Superior temporal gyrus (tissue), 1 donor: ENCODE results near the gene COA4.
"Not testable (repeated sequence)": the region's sequence is repeated elsewhere in the genome, so short reads cannot be mapped to it uniquely, and the experiment has no call there.

Experiments used
- DNase-seq: peaks from one replicate; pipeline ENCODE4 v3.0.0-alpha.2; 2016; ENCODE audit errors: extremely low spot score

COA4 gene

DNA sequence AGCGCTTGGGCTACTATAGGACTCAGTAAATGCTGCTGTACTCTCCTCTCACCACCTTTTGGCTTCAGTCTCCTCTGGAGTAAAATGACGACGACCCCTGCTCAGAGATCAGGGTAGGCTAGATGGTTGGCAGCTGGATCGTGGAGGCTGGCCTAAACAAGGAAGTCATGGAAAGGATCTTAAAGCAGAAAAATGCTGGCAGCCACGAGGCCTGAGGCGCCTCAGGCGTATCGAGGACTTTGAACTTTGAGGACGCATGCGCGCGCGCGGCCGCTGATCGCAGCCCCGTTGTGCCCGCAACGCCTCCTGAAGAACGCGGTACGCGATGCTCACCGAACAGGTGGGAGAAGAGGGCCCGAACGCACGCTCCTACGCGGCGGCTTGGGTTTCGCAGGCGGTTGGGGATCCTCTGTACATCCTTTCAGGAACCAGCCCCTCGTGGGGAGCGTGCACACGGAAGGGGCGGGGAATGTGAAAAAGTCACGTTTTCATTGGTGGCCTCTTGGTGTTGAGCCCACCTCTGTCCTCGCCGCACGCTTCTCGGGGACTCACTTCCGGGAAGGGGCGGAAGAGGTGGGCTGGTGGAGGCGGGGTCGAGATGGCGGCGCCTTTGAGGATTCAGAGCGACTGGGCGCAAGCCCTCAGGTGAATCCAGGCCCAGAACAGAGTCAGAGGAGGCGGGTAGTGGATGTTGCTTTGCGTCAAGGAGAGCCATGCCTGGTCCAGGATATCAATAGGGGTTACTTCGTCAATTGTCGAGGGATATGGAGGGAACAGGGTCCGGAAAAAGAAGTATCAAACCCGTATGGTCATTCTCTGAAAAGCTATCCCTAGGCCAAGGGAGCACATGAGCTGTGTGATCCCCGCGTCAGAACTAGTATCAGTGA, at the start of gene COA4, which contains the start of gene PAAF1:
Gene COA4, minus strand, starts transcription at position 423 of the 887 bp plus-strand sequence. CDS start 3,468 bp downstream, outside the sequence.
Gene PAAF1, plus strand, starts transcription at position 576 of the 887 bp plus-strand sequence. Its CDS starts 23 bp downstream, at position 599.
- DNase-seq = peak; percentile 99

GRCh38 chr11:73921180-73921579, 44.5 kb upstream of the COA4 start:
- no peak for DNase-seq

- DNase-seq = peak; percentile 27
These were observed 39.8 kb upstream of the COA4 start for GRCh38 chr11:73916435-73916834.

- no peak for DNase-seq
These were observed 37.6 kb upstream of the COA4 start for GRCh38 chr11:73914284-73914683.

DNA sequence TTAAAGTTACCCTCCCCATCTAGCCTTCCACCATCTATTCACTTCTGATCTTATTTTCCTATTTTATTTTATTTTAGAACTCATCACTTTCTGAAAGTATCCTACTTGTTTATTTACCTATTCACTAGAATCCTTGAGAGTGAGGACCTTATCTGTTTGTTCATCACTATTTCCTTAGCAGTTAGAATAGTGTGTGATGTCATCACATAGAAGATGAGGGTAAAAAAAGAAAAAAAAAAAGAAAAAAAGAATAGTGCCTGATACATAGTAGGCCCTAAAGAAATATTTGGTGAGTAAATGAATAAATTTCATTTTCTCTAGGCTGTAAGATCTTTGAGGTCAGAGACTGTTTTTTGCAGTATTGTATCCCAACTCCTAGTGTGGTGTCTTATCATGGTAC, 36.8 kb upstream of the COA4 start:
- no peak for DNase-seq

DNA sequence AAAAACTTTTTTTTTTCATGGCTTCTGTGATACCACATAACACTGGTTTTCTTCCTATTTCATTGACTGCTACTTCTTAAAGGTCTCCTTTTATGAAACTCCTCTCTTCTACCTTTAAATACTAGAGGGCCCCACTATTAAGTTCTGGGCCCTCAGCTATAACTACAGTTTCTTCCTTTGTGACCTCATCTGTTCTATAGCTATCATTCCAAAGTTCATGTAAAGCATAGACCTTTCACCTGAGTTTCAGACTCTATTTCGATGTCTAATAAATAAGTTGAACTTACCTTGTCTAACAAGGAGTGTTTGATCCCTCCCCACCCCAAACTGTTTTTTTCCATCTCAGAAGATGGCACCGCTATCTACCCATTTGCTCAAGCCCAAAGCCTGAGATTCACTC, 35.4 kb upstream of the COA4 start:
- DNase-seq = no peak

- no peak for DNase-seq
These were observed 30.5 kb upstream of the COA4 start for GRCh38 chr11:73907191-73907590.

DNA sequence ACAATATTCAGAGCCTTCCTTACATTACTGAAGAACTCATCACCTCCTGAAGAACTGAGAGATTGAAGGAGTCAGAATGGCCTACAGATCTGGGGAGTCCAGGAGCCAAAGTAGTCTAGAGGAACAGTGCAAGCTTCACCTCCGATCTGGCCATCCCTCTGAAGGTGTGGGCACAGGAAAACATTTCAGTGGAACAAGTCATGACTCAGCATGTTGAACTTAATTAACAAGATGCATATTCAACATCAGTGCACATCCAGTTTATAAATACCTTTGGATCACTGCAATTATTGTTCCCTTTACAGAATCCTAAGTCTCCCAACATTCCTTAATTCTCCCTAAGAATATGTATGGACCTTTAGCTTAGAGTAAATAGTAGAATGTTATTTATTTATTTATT, 25.7 kb upstream of the COA4 start:
- DNase-seq = no peak

DNA sequence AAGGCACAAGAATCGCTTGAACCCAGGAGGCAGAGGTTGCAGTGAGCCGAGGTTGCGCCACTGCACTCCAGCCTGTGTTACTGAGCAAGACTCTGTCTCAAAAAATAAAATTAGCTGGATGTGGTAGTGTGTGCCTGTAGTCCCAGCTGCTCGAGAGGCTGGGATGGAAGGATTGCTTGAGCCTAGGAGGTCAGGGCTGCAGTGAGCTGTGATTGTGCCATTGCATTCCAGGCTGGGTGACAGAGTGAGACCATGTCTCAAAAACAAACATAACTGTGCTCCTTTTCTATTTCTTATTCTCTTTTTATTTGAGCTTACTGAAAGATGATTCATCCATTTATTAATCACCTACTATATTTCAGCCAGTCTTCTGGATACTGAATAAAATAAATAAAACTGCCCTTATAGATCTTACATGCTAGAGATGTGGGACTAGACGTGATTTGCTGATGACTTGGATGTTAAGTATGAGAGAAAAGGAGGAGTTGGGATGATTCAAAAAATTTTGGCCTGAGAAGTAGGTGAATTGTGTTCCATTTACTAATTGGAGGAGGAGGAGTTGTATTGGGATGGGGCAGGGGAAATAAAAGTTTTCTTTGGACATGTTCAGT, 18.2 kb upstream of the COA4 start:
- no peak for DNase-seq

DNA sequence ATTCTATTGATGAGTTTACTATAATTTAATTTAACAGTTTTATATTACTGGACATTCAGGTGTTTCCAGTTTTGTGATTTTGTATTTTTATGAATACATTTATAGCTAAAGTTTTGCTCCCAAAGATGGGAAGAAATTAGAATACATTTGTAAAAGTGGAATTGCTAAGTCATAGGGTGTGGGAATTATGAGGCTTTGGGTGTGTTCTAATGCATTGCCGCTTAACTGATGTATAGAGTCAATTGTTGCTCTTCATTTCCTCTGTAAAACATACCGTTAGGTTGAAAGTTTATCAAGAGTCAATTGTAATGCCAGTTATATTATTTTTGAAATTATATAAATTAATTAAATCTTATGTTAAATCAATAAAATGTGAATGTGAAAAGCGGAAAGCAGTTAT, 16.4 kb upstream of the COA4 start:
- no peak for DNase-seq

DNA sequence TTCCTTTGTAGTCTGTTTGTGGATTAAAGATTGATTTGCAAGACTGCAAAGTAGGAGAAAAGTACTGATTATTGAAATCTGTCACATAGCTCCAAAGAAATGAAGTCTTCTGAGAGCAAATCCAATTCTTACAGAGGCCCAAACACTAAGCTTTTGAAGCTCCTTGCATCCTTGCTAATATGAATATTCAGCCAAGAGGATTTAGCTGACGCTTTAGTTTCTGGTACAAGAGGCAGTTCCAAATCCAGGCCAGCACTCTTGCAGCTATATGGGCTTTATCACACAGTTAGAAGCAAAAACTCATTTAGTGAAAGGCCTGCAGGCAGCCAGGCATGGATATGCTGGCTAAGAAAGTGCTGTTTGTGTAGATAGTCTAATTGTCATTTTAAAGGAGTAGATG, 12.9 kb upstream of the COA4 start:
- peak; percentile 24 for DNase-seq

- no peak for DNase-seq
These were observed 12.4 kb upstream of the COA4 start for GRCh38 chr11:73889019-73889418.

DNA sequence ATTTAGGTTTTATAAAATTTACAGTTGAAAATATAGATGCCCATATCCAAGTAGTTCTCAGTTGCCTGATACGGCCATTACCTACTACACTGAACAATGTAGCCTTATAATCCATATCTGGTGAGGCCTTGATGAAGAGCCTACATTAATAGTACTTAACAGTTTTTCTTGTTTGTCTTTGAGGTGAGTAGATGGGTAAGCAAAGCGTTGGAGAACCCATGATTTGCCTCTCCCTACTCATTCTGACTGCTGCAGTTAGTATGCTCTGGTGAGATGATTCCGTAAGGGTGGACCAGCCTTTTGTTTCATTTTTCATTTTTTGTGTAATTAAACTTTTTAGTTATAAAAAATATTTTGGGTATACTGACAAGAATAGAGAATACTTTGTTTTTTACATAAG, 11.6 kb upstream of the COA4 start:
- DNase-seq = no peak

DNA sequence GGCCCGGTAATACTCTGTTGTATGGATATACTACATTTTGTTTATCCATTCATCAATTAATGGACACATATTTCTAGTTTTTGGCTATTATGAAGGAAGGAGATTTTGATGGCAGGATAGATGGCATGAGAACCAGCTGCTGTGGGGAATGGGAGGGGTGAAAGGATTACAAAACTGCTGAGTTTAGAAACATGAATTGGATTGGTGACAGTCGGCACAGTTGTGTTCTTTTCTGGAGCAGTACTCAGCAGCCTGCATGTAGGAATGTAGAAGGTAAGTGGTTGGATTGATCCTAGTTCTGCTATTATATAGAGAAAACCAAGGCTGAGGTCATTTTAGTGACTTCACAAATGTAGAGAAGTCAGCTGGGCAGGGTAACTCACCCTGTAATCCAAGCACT, 7.2 kb upstream of the COA4 start:
- DNase-seq = no peak

DNA sequence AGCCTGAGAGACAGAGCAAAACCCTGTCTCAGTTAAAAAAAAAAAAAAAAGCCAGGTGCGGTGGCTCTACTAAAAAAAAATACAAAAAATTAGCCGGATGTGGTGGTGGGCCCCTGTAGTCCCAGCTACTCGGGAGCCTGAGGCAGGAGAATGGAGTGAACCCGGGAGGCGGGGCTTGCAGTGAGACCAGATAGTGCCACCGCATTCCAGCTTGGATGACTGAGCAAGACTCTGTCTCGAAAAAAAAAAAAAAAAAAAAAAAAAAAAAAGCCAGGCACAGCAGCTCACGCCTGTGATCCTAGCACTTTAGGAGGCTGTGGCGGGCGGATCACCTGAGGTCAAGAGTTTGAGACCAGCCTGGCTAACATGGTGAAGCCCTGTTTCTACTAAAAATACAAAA, 3.8 kb upstream of the COA4 start:
- not testable (repeated sequence) for DNase-seq

DNA sequence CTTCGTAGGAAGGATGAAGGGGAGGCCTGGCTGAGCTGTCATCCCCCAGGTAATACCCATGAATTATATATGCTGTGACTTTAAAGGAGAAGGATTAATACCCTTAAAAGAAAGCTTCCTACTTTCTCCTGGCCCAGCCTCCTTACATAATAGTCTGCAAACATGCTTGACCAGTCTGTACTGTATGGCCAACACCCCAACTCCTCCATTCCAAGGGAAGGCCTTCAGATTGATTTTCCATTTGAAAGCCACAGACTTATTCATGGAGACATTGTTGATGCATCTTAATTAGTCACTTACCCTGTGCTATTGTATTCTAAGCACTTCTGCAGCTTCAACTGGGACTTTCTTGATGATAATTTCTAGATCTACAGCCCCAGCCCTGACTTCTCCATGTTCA, 2.1 kb upstream of the COA4 start:
- no peak for DNase-seq

- no peak for DNase-seq
These were observed 806 bp downstream of the COA4 start for GRCh38 chr11:73875840-73876239.

- no peak for DNase-seq
These were observed 1.3 kb downstream of the COA4 start for GRCh38 chr11:73875380-73875779.

DNA sequence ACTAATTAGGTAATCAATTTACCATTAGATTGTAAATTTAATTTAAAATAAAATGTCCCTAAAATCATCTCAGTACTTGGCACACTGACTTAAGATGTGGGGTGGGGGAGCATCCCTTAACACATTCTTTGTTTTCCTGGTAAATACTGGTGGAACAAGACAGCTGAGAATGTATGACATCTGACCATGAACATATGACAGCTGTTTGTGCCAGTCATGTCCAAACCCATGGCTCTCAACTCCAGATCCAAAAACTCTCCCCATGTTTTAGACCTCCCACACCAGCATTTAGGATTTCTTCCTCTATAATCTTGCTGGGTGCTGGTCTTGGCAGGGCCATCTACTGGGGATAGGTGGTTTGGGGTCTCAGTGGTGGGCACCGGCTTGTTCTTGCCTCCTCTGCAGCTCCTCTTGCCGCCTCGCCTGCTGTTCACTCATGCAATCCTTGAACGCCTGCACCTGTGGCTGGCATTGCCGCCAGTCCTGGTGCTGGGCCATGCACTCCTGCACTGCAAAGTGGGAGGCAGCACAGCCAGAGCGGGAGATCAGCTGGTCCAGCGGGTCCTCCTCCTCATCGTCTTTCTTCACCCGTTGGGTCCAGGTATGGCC, 3.8 kb downstream of the COA4 start:
- no peak for DNase-seq

- DNase-seq = no peak
These were observed 6.4 kb downstream of the COA4 start for GRCh38 chr11:73870261-73870660.

DNA sequence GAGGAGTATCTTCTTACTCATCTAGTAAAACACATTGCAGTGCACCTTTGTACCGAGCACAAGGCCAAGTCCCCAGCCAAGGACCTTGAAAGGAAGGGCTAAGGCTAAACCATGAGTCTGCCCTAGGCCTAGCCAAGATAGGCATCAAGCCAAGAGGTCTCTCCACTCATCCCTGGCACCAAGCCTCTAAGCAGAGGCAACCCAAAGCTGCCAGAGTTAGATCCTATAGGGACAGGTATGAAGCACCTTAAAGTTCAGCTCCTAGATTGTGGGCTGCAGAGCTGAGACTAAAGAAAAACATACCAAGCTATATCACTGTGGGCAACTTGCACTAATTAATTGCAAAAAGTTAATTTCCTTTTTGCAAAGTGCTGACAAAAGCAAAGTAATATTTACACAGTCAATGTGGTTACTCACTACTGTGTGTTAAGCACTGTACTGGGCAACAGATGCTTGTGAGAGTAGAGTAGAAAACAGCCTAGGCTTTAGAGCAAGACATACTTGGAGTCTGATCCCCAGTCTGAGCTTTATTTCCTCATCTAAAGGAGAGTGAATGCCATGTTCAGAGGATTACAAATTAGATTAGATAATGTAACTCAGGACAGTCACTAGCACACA, 7.2 kb downstream of the COA4 start:
- no peak for DNase-seq

GRCh38 chr11:73866586-73866996, 10.1 kb downstream of the COA4 start:
- DNase-seq = no peak
